ENCODE measurements around the gene SLCO1B3. TPM values are rescaled to one million over a fixed set of nuclear protein-coding genes. Genes with fewer than 3 reads are reported as not detected.
"Not testable (repeated sequence)": the region's sequence is repeated elsewhere in the genome, so short reads cannot be mapped to it uniquely, and the experiment has no call there.

Gene SLCO1B3
- not detected for total RNA-seq (ENCODE audit: unreplicated experiment)
- long read RNA-seq: 0 reads

GRCh38 chr12:20810487-20810886 lies at the start of gene SLCO1B3:
SLCO1B3 (plus strand) TSS chr12:20810705; CDS start chr12:20815739, 5,034 bp downstream.
- no peak within 1 kb of the TSS for H3K27ac Mint-ChIP-seq (ENCODE audit: unreplicated experiment)
- no peaks in the 10 kb centered on the region for H3K4me1 Mint-ChIP-seq (ENCODE audit: low read depth, unreplicated experiment)
- peaks cover 9% of the 10 kb centered on the region for H3K9me3 Mint-ChIP-seq (ENCODE audit: unreplicated experiment)
- no peaks in the 10 kb centered on the region for H3K36me3 Mint-ChIP-seq (ENCODE audit: unreplicated experiment)
- H3K27me3 Mint-ChIP-seq (ENCODE audit: unreplicated experiment): no peaks in the 10 kb centered on the region
- no peak for TF ChIP-seq CTCF (IDR thresholded peaks at IDR 0.05; ENCODE audit: partially characterized antibody, unreplicated experiment)
- no peak within 1 kb of the TSS for H3K4me3 Mint-ChIP-seq (ENCODE audit: unreplicated experiment)
- DNase-seq: no peak

- peaks cover 1% of the 10 kb centered on the region for H3K27me3 Mint-ChIP-seq (ENCODE audit: unreplicated experiment)
- no peak for TF ChIP-seq CTCF (IDR thresholded peaks at IDR 0.05; ENCODE audit: partially characterized antibody, unreplicated experiment)
Measured at GRCh38 chr12:20777420-20777819, 33.1 kb upstream of the SLCO1B3 start.

GRCh38 chr12:20778969-20779368 lies 31.5 kb upstream of the SLCO1B3 start:
- no peak for TF ChIP-seq CTCF (IDR thresholded peaks at IDR 0.05; ENCODE audit: partially characterized antibody, unreplicated experiment)
- Mint-ChIP-seq H3K4me3 (ENCODE audit: unreplicated experiment) (no peak overlapping the region), H3K27me3 (ENCODE audit: unreplicated experiment) (peaks cover 1% of the 10 kb centered on the region), H3K27ac (ENCODE audit: unreplicated experiment) (no peak overlapping the region), H3K4me1 (ENCODE audit: low read depth, unreplicated experiment) (no peaks in the 10 kb centered on the region), H3K9me3 (ENCODE audit: unreplicated experiment) (peaks cover 2% of the 10 kb centered on the region), H3K36me3 (ENCODE audit: unreplicated experiment) (no peaks in the 10 kb centered on the region)
- DNase-seq: no peak

More at GRCh38 chr12:20777420-20777819, 33.1 kb upstream of the SLCO1B3 start:
- no peak for DNase-seq
- H3K9me3 Mint-ChIP-seq (ENCODE audit: unreplicated experiment): peaks cover 2% of the 10 kb centered on the region
- no peak overlapping the region for H3K4me3 Mint-ChIP-seq (ENCODE audit: unreplicated experiment)
- no peaks in the 10 kb centered on the region for H3K4me1 Mint-ChIP-seq (ENCODE audit: low read depth, unreplicated experiment)
- no peak overlapping the region for H3K27ac Mint-ChIP-seq (ENCODE audit: unreplicated experiment)
- no peaks in the 10 kb centered on the region for H3K36me3 Mint-ChIP-seq (ENCODE audit: unreplicated experiment)

GRCh38 chr12:20779971-20780370 lies 30.5 kb upstream of the SLCO1B3 start:
- not testable (repeated sequence) for H3K9me3 Mint-ChIP-seq (ENCODE audit: unreplicated experiment); H3K36me3 Mint-ChIP-seq (ENCODE audit: unreplicated experiment); H3K27me3 Mint-ChIP-seq (ENCODE audit: unreplicated experiment); H3K4me3 Mint-ChIP-seq (ENCODE audit: unreplicated experiment); H3K4me1 Mint-ChIP-seq (ENCODE audit: low read depth, unreplicated experiment); H3K27ac Mint-ChIP-seq (ENCODE audit: unreplicated experiment); DNase-seq

- not testable (repeated sequence) for H3K9me3 Mint-ChIP-seq (ENCODE audit: unreplicated experiment); H3K4me1 Mint-ChIP-seq (ENCODE audit: low read depth, unreplicated experiment); H3K36me3 Mint-ChIP-seq (ENCODE audit: unreplicated experiment); DNase-seq; H3K27ac Mint-ChIP-seq (ENCODE audit: unreplicated experiment); H3K27me3 Mint-ChIP-seq (ENCODE audit: unreplicated experiment); H3K4me3 Mint-ChIP-seq (ENCODE audit: unreplicated experiment)
Measured at GRCh38 chr12:20783796-20784357, 26.6 kb upstream of the SLCO1B3 start.

- H3K4me1 Mint-ChIP-seq (ENCODE audit: low read depth, unreplicated experiment): no peaks in the 10 kb centered on the region
Measured at GRCh38 chr12:20792971-20793370, 17.5 kb upstream of the SLCO1B3 start.

More at GRCh38 chr12:20792971-20793370, 17.5 kb upstream of the SLCO1B3 start:
- no peaks in the 10 kb centered on the region for H3K36me3 Mint-ChIP-seq (ENCODE audit: unreplicated experiment)
- no peak overlapping the region for H3K4me3 Mint-ChIP-seq (ENCODE audit: unreplicated experiment)
- no peak for DNase-seq
- H3K27ac Mint-ChIP-seq (ENCODE audit: unreplicated experiment): no peak overlapping the region
- no peaks in the 10 kb centered on the region for H3K9me3 Mint-ChIP-seq (ENCODE audit: unreplicated experiment)
- TF ChIP-seq CTCF (IDR thresholded peaks at IDR 0.05; ENCODE audit: partially characterized antibody, unreplicated experiment): no peak
- peaks cover 3% of the 10 kb centered on the region for H3K27me3 Mint-ChIP-seq (ENCODE audit: unreplicated experiment)

Data from glutamatergic neuron (in vitro differentiated cells).